Duodenal mucosa (tissue), 2 donors: ENCODE results near the gene SAMD9L.
A peak's percentile ranks its signal among the peaks of the same experiment; 100 is the strongest.
"Not testable (repeated sequence)": the region's sequence is repeated elsewhere in the genome, so short reads cannot be mapped to it uniquely, and the experiment has no call there.

Source experiments
- H3K27ac ChIP-seq: one replicate; pipeline ENCODE4 v1.7.0; 2013; ENCODE audit warnings: low read depth, low read length
- H3K27me3 ChIP-seq, 2 donors: one replicate each; pipeline ENCODE4 v1.7.0; 2013; ENCODE audit warnings: low read length in 2 of 2, control low read depth in 1 of 2; ENCODE audit not compliant: insufficient read depth in 2 of 2, control insufficient read depth in 1 of 2
- H3K36me3 ChIP-seq, 2 donors: one replicate each; pipeline ENCODE4 v1.7.0; 2013; ENCODE audit warnings: low read length in 2 of 2, control low read depth in 1 of 2; ENCODE audit not compliant: insufficient read depth in 2 of 2, control insufficient read depth in 1 of 2
- H3K4me1 ChIP-seq, 2 donors: one replicate each; pipeline ENCODE4 v1.7.0; 2013; ENCODE audit warnings: low read length in 2 of 2, control low read depth in 1 of 2; ENCODE audit not compliant: insufficient read depth in 2 of 2, control insufficient read depth in 1 of 2
- H3K4me3 ChIP-seq, 2 donors: one replicate each; pipeline ENCODE4 v1.7.0; 2013; ENCODE audit warnings: low read length in 2 of 2, low read depth in 1 of 2
- H3K9ac ChIP-seq, 2 donors: one replicate each; pipeline ENCODE4 v1.7.0; 2013; ENCODE audit warnings: low read length in 2 of 2, low read depth in 1 of 2
- H3K9me3 ChIP-seq, 2 donors: one replicate each; pipeline ENCODE4 v1.7.0; 2013; ENCODE audit warnings: low read length in 2 of 2, control low read depth in 1 of 2; ENCODE audit not compliant: control insufficient read depth in 1 of 2

Gene SAMD9L

DNA sequence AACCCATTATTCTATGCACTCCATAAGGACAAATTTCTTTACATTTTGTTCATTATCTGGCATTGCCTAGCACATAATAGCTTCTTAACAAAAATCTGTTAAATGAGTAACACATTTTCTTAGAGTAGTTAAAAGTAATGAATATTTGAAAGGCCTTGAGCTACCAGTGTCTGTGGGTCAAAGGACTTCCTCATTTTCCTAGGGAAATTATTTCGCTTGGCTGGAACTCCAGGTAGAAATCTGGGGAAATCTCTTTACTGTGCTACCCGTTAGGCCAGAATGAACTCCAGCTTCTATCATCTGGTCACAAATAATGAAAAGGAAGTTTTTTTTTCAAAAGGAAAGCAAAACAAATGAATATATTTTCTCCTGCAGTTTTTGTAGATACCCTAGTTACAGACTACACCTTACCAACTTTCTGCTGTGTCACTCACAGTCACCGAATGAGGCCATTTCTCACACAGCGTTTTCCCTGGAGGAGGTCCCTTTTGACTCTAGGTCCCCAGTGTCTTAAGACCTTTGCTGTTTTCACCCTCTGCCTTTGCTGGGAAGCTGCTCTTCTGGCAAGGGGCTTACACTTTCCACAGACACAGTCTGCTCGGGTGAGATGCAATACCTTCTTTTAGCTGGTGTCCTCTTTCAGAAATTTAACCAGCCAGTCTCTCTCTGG lies 1.6 kb downstream of the SAMD9L start:
- Histone ChIP-seq H3K9ac (peak overlapping the region in 1 of 2 donors; percentile 55), H3K4me1 (peaks cover 4 to 18% of the 10 kb centered on the region in 2 donors), H3K27ac (no peak overlapping the region), H3K36me3 (peaks cover 20 to 29% of the 10 kb centered on the region in 2 donors), H3K27me3 (no peaks in the 10 kb centered on the region), H3K4me3 (peak overlapping the region; percentile 76 to 88), H3K9me3 (no peaks in the 10 kb centered on the region)

DNA sequence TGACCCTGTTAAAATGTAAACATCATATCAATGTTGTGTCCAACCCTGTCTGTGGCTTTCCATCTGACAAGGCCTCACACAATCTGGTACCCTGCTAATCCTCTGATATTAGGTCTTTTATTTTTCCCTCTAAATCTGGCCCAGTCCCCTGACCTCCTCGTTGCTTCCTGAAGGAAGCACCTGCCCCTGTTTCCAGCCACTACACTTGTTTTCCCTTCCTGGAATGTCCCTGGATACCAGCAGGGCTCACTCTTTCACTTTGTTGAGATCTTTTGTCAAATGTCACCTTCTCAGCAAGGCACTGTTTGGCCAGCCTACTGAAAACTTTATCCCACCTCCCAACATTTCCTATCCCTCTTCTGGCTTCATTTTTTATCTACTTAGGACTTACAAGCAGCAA lies 2.1 kb downstream of the SAMD9L start:
- no peak overlapping the region for H3K27ac ChIP-seq
- no peaks in the 10 kb centered on the region for H3K27me3 ChIP-seq
- peaks cover 4 to 18% of the 10 kb centered on the region in 2 donors for H3K4me1 ChIP-seq
- H3K36me3 ChIP-seq = peaks cover 20 to 33% of the 10 kb centered on the region in 2 donors
- H3K4me3 ChIP-seq = peak overlapping the region in 1 of 2 donors; percentile 27
- no peaks in the 10 kb centered on the region for H3K9me3 ChIP-seq
- H3K9ac ChIP-seq = no peak overlapping the region

DNA sequence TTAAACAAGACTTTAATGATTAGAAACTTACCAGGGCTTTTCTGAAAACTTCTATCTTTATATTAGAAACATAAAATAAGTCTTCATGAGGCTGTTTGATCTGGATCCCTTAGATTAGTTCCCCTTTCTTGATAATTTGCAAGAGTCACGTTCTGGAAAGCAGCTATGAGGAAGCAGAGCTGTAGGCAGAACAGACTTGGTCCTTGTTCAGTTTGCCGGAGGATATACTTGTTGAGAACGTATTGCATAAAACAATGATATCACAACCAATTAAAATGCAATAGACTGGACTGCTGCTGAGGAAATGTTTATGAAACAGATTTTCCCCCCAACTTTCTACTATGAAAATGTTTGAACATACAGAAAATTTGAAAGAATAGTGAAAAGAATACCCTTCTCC lies 2.8 kb downstream of the SAMD9L start:
- no peak overlapping the region for H3K27ac ChIP-seq
- peaks cover 27 to 39% of the 10 kb centered on the region in 2 donors for H3K36me3 ChIP-seq
- peaks cover 4 to 18% of the 10 kb centered on the region in 2 donors for H3K4me1 ChIP-seq
- H3K4me3 ChIP-seq = no peak overlapping the region
- no peak overlapping the region for H3K9ac ChIP-seq
- no peaks in the 10 kb centered on the region for H3K9me3 ChIP-seq
- H3K27me3 ChIP-seq = no peaks in the 10 kb centered on the region

DNA sequence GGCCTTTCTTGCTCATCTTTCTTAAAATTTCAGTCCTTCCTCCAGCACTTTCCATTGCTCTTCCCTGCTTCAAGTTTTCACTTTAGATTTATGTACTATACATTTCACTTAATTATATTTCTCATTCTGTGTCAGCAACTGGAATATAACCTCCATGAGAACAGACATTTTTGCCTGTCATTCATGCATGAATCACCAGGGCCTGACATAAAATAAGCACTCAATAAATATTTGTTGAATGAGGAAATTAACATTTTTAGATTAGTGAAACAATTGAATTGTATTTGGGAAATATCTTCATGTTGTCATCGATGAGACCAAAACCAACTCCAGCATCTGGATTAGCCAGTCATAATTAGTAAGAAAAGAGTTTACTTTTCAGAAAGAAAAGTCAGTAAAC lies 6.1 kb downstream of the SAMD9L start:
- no peak overlapping the region for H3K27ac ChIP-seq
- peaks cover 50 to 63% of the 10 kb centered on the region in 2 donors for H3K36me3 ChIP-seq
- H3K9ac ChIP-seq = no peak overlapping the region
- H3K9me3 ChIP-seq = peaks cover 0 to 5% of the 10 kb centered on the region in 2 donors
- H3K27me3 ChIP-seq = no peaks in the 10 kb centered on the region
- H3K4me1 ChIP-seq = peaks cover 0 to 16% of the 10 kb centered on the region in 2 donors
- H3K4me3 ChIP-seq = no peak overlapping the region

DNA sequence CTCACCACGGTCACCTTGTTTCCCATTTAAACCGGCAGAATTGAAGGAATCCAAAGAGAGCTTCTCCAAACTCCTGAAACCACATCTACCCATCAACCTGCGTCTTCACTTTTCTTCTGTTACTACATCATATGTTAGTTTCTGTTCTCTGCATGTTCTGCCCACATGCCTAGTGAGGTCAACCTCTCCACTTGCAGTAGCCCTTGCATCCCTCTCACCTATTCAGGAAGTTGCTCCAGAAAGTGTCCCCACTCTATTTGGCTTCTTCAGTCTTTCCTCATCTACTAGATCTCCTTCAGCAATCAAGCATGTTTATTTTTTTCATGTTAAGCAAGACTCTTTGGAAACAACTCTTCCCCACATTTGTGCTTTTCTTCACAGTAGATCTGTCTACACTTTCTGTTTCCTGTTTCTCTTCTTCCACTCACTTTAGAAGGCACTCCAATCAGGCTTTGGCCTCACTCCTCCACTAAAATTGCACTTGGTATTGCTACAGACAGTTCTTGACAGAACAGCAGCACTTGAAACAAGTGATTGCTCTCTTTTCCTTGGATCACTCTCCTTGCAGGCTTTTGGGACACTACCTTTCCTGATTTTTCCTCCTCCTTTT lies 7.5 kb downstream of the SAMD9L start:
- H3K4me3 ChIP-seq = no peak overlapping the region
- H3K4me1 ChIP-seq = peaks cover 0 to 2% of the 10 kb centered on the region in 2 donors
- no peak overlapping the region for H3K27ac ChIP-seq
- H3K9me3 ChIP-seq = peaks cover 0 to 16% of the 10 kb centered on the region in 2 donors
- H3K36me3 ChIP-seq = peaks cover 59 to 71% of the 10 kb centered on the region in 2 donors
- no peaks in the 10 kb centered on the region for H3K27me3 ChIP-seq
- H3K9ac ChIP-seq = no peak overlapping the region

DNA sequence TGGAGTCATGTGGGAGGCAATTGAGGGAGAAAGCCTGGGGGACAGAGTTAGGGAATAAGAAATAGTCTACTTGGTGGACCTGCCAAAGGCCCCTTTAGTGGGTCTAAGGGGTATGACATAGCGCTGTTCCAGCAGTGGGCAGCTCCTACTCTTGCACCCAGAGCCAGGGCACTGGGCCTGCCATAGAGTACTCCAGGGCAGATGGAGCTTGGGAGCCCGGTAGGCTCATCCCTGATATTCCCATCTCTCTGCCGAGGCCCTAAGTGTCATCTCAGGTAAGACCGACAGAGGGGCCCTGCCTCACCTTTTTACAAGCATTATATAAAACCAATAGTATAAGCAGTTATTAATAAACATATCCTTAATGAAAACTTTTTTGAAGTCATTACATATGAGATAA lies 9.6 kb downstream of the SAMD9L start:
- Histone ChIP-seq H3K36me3 (peaks cover 54 to 71% of the 10 kb centered on the region in 2 donors), H3K9me3 (peaks cover 3 to 37% of the 10 kb centered on the region in 2 donors)

DNA sequence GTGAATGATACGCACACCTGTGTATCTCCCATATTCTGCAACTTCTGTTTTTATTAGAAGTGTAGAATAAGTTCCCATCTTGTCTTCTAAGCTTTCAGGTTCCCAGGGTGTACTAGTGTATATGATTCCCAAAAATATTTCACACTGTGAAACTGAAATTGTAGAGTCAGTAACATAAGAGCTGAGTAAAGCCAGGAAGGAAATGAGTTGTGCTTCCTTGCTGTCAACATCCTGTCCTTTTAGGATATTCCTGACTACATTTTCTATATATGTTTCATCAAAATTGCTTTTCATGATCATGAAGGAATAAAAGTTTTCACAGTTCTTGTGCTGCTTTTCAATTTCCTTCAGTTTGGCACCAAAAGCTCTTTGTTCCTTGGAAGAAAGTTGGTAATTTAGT lies 15.2 kb downstream of the SAMD9L start:
- Histone ChIP-seq H3K9me3 (peaks cover 21 to 51% of the 10 kb centered on the region in 2 donors), H3K4me1 (no peaks in the 10 kb centered on the region), H3K36me3 (peaks cover 23 to 24% of the 10 kb centered on the region in 2 donors), H3K9ac (no peak overlapping the region), H3K27me3 (no peaks in the 10 kb centered on the region), H3K27ac (no peak overlapping the region), H3K4me3 (no peak overlapping the region)

More for the DNA sequence above, 9.6 kb downstream of the SAMD9L start:
- H3K27ac ChIP-seq = no peak overlapping the region
- no peaks in the 10 kb centered on the region for H3K27me3 ChIP-seq
- no peaks in the 10 kb centered on the region for H3K4me1 ChIP-seq
- H3K9ac ChIP-seq = no peak overlapping the region
- no peak overlapping the region for H3K4me3 ChIP-seq

DNA sequence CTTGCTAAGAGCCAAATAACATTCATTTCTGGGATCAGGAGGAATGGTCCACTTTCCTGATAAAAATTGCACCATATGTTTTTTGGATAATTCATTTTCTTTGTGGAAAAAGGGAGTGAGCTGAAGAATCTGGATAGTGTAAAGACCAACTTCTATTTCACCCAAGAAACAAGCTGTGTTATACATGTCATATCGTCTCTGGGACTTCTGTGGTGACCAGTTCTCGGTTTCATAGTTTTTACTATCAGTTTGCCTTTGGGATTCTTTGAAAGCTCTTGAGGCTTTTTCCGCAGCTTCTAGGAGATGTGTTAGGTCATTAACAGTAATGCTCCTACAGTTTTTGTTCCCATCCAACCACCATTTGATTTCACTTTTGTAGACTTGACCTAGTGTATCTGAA lies 16.0 kb downstream of the SAMD9L start:
- Histone ChIP-seq H3K27me3 (no peaks in the 10 kb centered on the region), H3K36me3 (peaks cover 20% of the 10 kb centered on the region in 2 donors), H3K9ac (no peak overlapping the region), H3K4me1 (no peaks in the 10 kb centered on the region), H3K4me3 (no peak overlapping the region), H3K9me3 (peaks cover 24 to 57% of the 10 kb centered on the region in 2 donors), H3K27ac (no peak overlapping the region)

DNA sequence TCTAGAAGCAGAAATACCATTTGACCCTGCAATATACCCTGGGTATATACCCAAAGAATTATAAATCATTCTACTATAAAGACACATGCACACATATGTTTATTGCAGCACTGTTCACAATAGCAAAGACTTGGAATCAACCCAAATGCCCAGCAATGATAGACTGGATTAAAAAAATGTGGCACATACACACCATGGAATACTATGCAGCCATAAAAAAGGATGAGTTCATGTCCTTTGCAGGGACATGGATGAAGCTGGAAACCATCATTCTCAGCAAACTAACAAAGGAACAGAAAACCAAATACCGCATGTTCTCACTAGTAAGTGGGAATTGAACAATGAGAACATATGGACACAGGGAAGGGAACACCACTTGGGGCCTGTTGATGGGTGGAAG lies 21.2 kb downstream of the SAMD9L start:
- H3K4me3 ChIP-seq, H3K36me3 ChIP-seq, H3K4me1 ChIP-seq, H3K9ac ChIP-seq, H3K27me3 ChIP-seq, H3K27ac ChIP-seq: not testable (repeated sequence)
- peaks cover 9 to 15% of the 10 kb centered on the region in 2 donors for H3K9me3 ChIP-seq

DNA sequence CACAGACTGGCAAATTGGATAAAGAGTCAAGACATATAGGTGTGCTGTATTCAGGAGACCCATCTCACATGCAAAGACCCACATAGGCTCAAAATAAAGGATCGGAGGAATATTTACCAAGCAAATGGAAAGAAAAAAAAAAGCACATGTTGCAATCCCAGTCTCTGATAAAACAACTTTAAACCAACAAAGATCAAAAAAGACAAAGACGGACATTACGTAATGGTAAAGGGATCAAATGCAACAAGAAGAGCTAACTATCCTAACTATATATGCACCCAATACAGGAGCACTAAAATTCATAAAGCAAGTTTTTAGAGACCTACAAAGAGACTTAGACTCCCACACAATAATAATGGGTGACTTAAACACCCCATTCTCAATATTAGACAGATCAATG lies 24.7 kb downstream of the SAMD9L start:
- not testable (repeated sequence) for H3K4me3 ChIP-seq, H3K36me3 ChIP-seq, H3K27ac ChIP-seq, H3K27me3 ChIP-seq, H3K9ac ChIP-seq, H3K4me1 ChIP-seq
- H3K9me3 ChIP-seq = peaks cover 5 to 11% of the 10 kb centered on the region in 2 donors
